Psoas muscle (tissue), 8 donors: ENCODE results near the gene CTDSPL2. TPM values are rescaled to one million over a fixed set of nuclear protein-coding genes. Genes with fewer than 3 reads are reported as not detected.

Experiments
- ATAC-seq, 4 donors: fragments of 200-7000 bp; cut with Tn5 transposase; one replicate each; pipeline ENCODE4 v1.9.1; 2020; ENCODE audit warnings: moderate library complexity in 3 of 4, mild to moderate bottlenecking in 2 of 4
- DNase-seq, 2 donors: peaks; one replicate each; pipeline ENCODE4 v3.0.0-alpha.2; 2020
- H3K27ac ChIP-seq: fragments of 200-600 bp; one replicate; pipeline ENCODE4 v1.8.0; 2022
- H3K27me3 ChIP-seq, 3 donors: fragments of 200-600 bp in 1 of 3; one replicate each; pipeline versions ENCODE4 v1.6.1 to v1.8.0; 2013 to 2022; ENCODE audit warnings: low read length in 2 of 3, mild to moderate bottlenecking in 2 of 3, moderate library complexity in 1 of 3; ENCODE audit not compliant: insufficient read depth in 3 of 3
- H3K36me3 ChIP-seq, 2 donors: fragments of 200-600 bp in 1 of 2; one replicate each; pipeline versions ENCODE4 v1.6.1 to v1.8.0; 2013 to 2022; ENCODE audit warnings: low read depth in 1 of 2, mild to moderate bottlenecking in 1 of 2, moderate library complexity in 1 of 2; ENCODE audit not compliant: insufficient read depth in 1 of 2
- H3K4me1 ChIP-seq: fragments of 200-600 bp; one replicate; pipeline ENCODE4 v1.8.0; 2022
- H3K4me3 ChIP-seq: fragments of 200-600 bp; one replicate; pipeline ENCODE4 v1.8.0; 2022; ENCODE audit warnings: mild to moderate bottlenecking
- H3K9me3 ChIP-seq: fragments of 200-600 bp; one replicate; pipeline ENCODE4 v1.8.0; 2022
- CTCF ChIP-seq: fragments of 200-600 bp; IDR thresholded peaks from one replicate; pipeline ENCODE4 v1.8.0; 2022; ENCODE audit warnings: antibody characterized with exemption
- WGBS, 3 donors: extraction: QIAGEN DNeasy Blood & Tissue Kit; methylation state at CpG; one replicate each; pipeline versions ENCODE4 v1.1.6 to v1.1.7; 2013; 5-methylcytosine and 5-hydroxymethylcytosine counted together
- intact Hi-C, 2 donors: fragments of 100-400 bp; cut with DNase I; formaldehyde crosslinking; loops; one replicate each; pipeline versions ENCODE4 v1.11.0 to v1.14.2; 2022
- polyA plus RNA-seq, 3 donors: library from polyadenylated mRNA; stranded (reverse); fragments of 200-250 nt; gene quantifications; one replicate each; pipeline ENCODE4 v1.2.3, GENCODE V29; 2013
- total RNA-seq, 4 donors: library from RNA; stranded (reverse); fragmentation: NEBNext Ultra II Directional in 2 of 4; extraction: Animal tissue kit (Norgen Biotek cat#: 25700) in 2 of 4; gene quantifications; one replicate each; pipeline versions ENCODE4 v1.2.1 to v1.2.4, GENCODE V29; 2021 to 2023
- donor health status: healthy with polysubstance abuse.
- donor health status: DM: no; HTN: no; CAD: no; lungs with moderate emphysema.
- donor health status: Bipolar disorder and iron deficiency.
- donor health status: healthy.
- donor health status: DM: yes; HTN: yes; CAD: no.
- donor health status: DM: no; HTN: no; CAD: no.
- donor health status: DM: no; HTN: no; CAD: no.
- donor health status: DM: yes; HTN: yes; CAD: no.

CTDSPL2 gene
- total and polyA plus RNA-seq, 7 donors = 3.2 to 18.1 (median 12.1) TPM

GRCh38 chr15:44535523-44536301, 108.3 kb downstream of the CTDSPL2 start:
- intact Hi-C loops = loop anchor here in 1 of 2 donors (5.0 kb wide), 1 partner anchor 108 kb away; the partner anchor contains the start of gene CTDSPL2
- H3K27ac ChIP-seq = peak overlapping the region; percentile 99
- ATAC-seq = peak in 1 of 4 donors; percentile 1
- H3K4me3 ChIP-seq = peak overlapping the region; percentile 98
- H3K27me3 ChIP-seq = no peaks in the 10 kb centered on the region
- DNase-seq = no peak
- H3K4me1 ChIP-seq = peaks cover 27% of the 10 kb centered on the region
- no peaks in the 10 kb centered on the region for H3K9me3 ChIP-seq
- WGBS, 3 donors = 60 to 61% (median 60%) methylated on average over 36 of the region's 36 CpGs
- TF ChIP-seq CTCF = no peak
- peaks cover 3 to 57% of the 10 kb centered on the region in 2 donors for H3K36me3 ChIP-seq

GRCh38 chr15:44536302-44536961, 109.0 kb downstream of the CTDSPL2 start:
- TF ChIP-seq CTCF = peak; percentile 49
- H3K27ac ChIP-seq = peak overlapping the region; percentile 99
- intact Hi-C loops = loop anchor here in 1 of 2 donors (5.0 kb wide), 1 partner anchor 109 kb away; the partner anchor contains the start of gene CTDSPL2
- H3K4me3 ChIP-seq = peak overlapping the region; percentile 98
- H3K4me1 ChIP-seq = peaks cover 34% of the 10 kb centered on the region
- ATAC-seq (peak; percentile 80 to 90 (median 85)), DNase-seq (peak; percentile 84 to 93)
- H3K9me3 ChIP-seq = no peaks in the 10 kb centered on the region
- 0% methylated on average over 38 to 47 of the region's 47 CpGs for WGBS, 3 donors
- no peaks in the 10 kb centered on the region for H3K27me3 ChIP-seq
- peaks cover 3 to 58% of the 10 kb centered on the region in 2 donors for H3K36me3 ChIP-seq

- 0 to 1% (median 0%) methylated on average over 54 to 97 of the region's 97 CpGs for WGBS, 3 donors
- Histone ChIP-seq H3K36me3 (peaks cover 3 to 58% of the 10 kb centered on the region in 2 donors), H3K4me1 (peaks cover 41% of the 10 kb centered on the region), H3K4me3 (peak within 1 kb of the TSS; percentile 98), H3K27me3 (no peaks in the 10 kb centered on the region), H3K27ac (peak within 1 kb of the TSS; percentile 99), H3K9me3 (no peaks in the 10 kb centered on the region)
- intact Hi-C loops = loop anchor here in 1 of 2 donors (5.0 kb wide), 1 partner anchor 110 kb away; the partner anchor contains the start of gene CTDSPL2
- peak; percentile 2 for TF ChIP-seq CTCF
- ATAC-seq (peak; percentile 92 to 95 (median 94)), DNase-seq (peak; percentile 96 to 98)
Measured at GRCh38 chr15:44536962-44537734, 109.7 kb downstream of the CTDSPL2 start, which contains the start of gene EIF3J. EIF3J (plus strand) TSS chr15:44537147; CDS start chr15:44537195, 48 bp downstream.

- 6 to 8% (median 7%) methylated on average over 13 of the region's 13 CpGs for WGBS, 3 donors
- H3K9me3 ChIP-seq = no peaks in the 10 kb centered on the region
- peak overlapping the region; percentile 99 for H3K27ac ChIP-seq
- intact Hi-C loops = loop anchor here in 1 of 2 donors (5.0 kb wide), 1 partner anchor 110 kb away; the partner anchor contains the start of gene CTDSPL2
- H3K27me3 ChIP-seq = no peaks in the 10 kb centered on the region
- no peak for DNase-seq
- peaks cover 48% of the 10 kb centered on the region for H3K4me1 ChIP-seq
- H3K4me3 ChIP-seq = peak overlapping the region; percentile 98
- ATAC-seq = peak in 1 of 4 donors; percentile 15
- peak; percentile 3 for TF ChIP-seq CTCF
- peaks cover 3 to 53% of the 10 kb centered on the region in 2 donors for H3K36me3 ChIP-seq
Measured at GRCh38 chr15:44537735-44538240, 110.4 kb downstream of the CTDSPL2 start.
